ENCODE results near the gene CC2D1B. TPM values are rescaled to one million over a fixed set of nuclear protein-coding genes. Genes with fewer than 3 reads are reported as not detected.

CC2D1B gene
- total RNA-seq: 28.4 and 29.7 TPM in 2 replicates

GRCh38 chr1:52365746-52366516 is at the start of gene CC2D1B:
TSS of gene CC2D1B (minus strand) at chr1:52366205. CDS start at chr1:52364620, 1,585 bp downstream.

DNA sequence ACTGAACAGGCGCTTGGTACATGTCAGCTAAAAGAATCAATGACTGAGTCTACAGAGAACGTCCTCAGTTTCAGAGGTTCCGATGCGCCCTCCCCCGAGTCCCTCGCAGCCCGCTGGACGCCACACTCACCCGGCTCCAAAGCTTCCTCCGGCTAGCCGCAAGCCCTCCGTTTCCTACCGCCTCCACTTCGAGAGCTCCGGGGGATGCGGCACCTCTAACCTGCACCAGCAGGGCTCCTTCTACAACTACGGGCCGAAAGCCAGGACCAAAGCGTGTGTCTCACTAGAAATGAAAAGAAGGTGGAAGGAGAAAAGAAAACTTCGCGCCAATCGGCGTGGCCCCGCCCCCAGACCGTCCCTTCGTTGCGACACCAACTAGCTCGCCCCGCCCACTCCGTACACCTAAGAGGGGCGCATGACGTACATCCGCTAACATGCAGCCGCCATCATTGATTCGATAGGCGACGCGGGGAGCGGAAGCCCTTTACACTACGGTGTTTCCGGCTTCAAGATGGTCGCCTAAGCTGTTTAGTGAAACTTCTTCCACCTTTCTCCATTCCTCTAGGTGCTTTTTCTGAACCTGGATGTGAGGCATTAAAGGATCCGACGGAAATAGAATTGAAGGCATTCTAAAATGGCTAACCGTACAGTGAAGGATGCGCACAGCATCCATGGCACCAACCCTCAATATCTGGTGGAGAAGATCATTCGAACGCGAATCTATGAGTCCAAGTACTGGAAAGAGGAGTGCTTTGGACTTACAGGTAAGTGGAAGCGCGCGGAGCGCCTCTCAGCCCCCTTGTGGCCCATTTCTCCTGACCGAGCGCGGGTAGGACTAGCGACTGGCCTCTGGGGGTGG is 38.3 kb upstream of the CC2D1B start, which contains the start of the genes ORC1 and PRPF38A:
Gene ORC1 (minus strand): TSS at position 308 of the 859 bp plus-strand sequence. CDS start 2,200 bp downstream, outside the sequence.
Gene PRPF38A (plus strand): TSS at position 487 of the 859 bp plus-strand sequence. CDS start 148 bp downstream, at position 635.

Other genes with a start within 250 kb of the CC2D1B start
- gene ZFYVE9, start 224.1 kb downstream of the CC2D1B start, total RNA-seq: 23.5 and 26.9 TPM in 2 replicates
- gene ORC1, start 38.2 kb upstream of the CC2D1B start, total RNA-seq: 2.7 and 5.7 TPM in 2 replicates
- 8.7 and 9.0 TPM in 2 replicates for gene PRPF38A, start 38.4 kb upstream of the CC2D1B start, total RNA-seq
- gene TUT4, start 186.9 kb upstream of the CC2D1B start, total RNA-seq: 16.8 and 25.0 TPM in 2 replicates
- 36.6 and 39.1 TPM in 2 replicates for gene GPX7, start 236.2 kb upstream of the CC2D1B start, total RNA-seq